Dedifferentiated amniotic fluid mesenchymal stem cell (primary cell): Measurements from ENCODE around the gene ZNF462.

Experiments used
- DNase-seq: peaks from one replicate; pipeline ENCODE4 v3.0.0-alpha.2; 2016; ENCODE audit errors: extremely low spot score

ZNF462 gene

DNA sequence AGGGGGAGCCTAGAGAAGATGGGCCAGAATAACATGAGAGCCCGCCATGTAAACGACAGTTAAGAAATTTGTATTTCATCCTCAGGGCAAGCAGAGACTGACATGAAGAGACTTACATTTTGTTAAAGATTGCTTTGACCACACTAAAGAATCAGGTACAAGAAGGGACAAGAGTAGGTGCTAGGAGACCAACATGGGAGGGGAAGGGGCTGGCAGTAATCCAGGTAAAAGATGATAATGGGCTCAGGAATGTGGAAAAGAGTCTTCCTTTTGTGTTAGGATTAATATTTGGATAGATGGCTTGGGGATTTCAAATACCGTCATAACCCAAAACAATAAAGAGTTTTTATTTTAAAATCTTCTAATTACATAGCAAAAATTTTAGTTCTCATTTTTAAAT is 137.3 kb downstream of the ZNF462 start:
- no peak for DNase-seq

DNA sequence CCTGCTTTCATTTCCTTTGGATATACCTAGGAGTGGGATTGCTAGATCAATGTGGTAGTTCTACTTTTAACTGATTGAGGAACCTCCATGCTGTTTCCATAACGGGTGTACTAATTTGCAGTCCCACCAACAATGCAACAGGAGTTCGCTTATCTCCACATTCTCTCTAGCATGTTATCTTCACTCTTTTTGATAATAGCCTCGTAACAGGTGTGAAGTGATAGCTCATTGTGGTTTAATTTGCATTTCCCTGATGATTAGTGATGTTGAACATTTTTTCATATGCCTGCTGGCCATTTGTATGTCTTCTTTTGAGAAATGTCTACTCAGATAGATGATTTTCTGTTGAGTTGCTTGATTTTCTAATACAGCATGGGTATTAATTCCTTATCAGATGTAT is 142.2 kb downstream of the ZNF462 start:
- DNase-seq, result no peak

DNA sequence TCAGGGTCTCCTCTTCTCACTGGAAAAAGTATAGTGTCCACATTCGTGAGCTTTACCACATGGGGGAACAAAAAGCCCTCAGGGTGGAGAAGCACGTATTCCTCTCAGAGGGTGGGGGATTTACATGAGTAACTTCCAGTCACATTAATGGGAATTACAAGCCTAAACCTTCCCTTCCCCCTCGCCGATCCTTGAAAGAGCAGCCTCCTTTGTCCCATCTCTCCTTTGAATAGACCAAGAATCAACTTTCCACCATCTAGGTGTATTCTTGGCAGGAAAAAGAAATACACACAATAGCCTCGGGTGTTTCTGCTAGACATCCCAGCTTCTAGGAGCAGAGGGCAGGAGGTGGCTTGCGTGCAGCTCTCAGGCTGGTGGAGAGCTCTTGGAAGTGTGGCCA is 144.4 kb downstream of the ZNF462 start:
- DNase-seq, result no peak

DNA sequence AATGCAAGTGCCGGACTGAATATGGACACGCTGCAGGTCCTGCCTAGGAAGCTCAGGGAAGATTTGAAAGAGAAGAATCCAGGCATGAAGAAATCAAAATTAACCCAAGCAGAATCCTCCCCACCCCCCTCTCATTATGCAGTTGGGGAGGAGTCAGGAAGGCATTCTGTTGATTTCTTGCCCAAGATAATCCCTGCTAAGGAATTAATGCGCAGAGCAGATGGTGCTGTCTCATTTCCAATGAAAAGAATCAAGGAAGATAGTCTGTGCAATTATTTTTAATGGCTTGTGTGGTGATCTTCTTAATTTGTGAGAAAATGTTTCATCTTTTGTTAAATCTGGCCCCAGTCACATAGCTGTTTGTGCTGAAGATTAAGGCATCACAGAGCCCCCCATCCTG is 145.0 kb downstream of the ZNF462 start:
- DNase-seq, result no peak

DNA sequence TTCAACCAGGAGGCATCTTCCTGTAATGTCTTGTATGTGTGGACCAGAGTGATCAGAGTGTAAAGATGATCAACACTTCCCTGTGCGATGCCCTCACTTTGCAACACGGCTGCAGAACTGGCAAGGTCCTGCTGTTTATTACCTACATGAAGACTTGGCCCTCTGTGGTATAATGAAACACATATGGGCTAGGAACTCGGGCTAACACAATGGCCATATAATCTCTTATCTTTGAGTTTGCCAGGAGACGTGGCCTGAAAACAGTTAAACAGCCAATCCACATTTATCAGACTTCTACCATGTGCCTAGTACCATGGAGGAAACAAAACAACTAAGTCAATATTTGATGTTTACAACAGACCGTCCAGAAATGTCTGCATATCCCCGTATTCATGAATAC is 145.5 kb downstream of the ZNF462 start:
- no peak for DNase-seq

DNA sequence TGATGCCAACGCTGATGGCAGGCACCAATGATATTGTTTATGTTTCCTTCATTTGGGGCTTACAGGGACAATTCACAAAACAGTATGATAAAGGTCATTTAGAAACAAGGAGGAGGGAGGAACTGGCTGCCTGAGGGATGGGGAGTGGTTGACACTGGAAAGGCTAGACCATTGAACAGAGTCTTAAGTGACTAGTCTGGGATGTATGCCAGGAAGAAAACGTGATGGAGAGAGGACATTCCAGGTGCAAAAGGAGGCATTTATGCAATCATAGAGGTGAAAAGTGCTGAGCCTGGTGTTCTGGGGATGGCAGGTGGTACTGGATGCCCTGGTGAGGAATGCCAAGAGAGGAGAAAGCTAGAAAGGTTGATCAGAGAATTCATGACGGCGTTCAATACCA is 153.4 kb downstream of the ZNF462 start:
- DNase-seq, result no peak

DNA sequence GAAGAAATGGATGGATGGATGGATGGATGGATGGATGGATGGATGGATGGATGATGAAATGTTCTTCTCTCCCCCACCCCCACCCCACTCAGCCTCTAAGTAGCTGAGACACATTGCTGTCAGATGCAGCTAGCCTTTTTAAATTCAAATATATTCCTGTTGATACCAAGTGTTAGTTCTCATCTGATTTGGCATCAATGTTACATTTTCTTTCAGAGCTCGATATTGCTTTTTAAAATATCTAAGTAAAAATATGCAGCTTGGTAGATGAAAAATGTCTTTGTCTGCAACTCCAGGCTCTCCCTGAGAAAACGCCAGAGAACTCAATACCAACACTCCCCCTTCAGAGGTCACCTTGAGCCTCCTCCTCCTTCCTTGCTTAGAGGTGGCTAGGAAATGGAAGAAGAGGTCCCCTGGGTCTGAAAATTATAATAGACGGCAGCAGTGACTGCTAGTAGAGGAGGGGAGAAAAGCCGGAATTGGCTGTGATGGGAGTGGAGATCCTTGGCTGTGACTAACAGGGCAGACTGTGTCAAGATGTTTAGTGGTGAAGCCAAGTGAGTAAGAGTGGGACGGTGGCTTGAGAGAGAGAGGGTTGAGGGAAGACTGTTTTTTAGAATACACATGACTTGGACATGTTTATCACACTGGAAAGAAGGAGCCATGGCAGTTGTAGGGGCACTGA is 156.0 kb downstream of the ZNF462 start:
- no peak for DNase-seq

DNA sequence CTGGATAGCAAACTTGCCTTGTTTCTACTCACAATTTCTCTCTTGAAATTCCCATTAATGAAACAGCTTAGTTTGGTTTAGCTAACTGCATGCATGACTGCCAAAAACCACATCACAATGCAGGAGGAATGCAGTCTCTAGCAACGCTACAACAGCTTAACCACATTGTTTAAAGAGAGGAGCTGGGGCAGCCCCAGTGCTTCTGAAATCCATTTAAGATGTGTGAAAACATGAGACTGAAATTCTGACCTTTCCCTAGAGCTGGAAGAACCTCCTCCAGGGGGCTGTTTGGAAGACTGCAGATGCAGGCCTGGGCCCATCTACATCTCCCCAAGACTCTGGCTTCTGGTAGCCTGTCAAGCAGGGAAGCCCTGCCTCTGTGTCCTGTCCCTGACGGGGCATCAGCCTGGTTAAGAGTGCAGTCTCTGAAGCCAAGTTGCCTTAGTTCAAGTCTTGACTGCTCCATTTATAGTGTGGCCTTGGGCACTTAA is 157.1 kb downstream of the ZNF462 start:
- DNase-seq, result peak; percentile 91

DNA sequence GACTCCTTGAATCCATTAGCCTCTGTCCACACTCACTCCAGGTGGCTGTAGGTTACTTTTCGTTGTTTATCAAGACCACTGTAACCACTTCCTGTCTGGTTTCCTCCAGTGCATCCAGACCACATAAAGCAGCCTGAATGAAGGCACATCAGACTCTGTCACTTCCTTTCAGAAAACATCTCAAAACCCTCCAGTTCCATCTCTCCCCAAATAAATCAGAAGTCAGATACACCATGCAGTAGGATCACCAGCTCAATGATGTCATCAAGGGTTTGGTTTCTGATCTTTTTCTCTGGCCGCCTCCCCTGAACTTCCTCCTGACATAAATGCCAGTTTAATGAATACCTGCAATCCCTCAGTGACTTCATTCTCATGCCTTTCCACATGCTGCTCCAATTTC is 161.2 kb downstream of the ZNF462 start:
- no peak for DNase-seq

DNA sequence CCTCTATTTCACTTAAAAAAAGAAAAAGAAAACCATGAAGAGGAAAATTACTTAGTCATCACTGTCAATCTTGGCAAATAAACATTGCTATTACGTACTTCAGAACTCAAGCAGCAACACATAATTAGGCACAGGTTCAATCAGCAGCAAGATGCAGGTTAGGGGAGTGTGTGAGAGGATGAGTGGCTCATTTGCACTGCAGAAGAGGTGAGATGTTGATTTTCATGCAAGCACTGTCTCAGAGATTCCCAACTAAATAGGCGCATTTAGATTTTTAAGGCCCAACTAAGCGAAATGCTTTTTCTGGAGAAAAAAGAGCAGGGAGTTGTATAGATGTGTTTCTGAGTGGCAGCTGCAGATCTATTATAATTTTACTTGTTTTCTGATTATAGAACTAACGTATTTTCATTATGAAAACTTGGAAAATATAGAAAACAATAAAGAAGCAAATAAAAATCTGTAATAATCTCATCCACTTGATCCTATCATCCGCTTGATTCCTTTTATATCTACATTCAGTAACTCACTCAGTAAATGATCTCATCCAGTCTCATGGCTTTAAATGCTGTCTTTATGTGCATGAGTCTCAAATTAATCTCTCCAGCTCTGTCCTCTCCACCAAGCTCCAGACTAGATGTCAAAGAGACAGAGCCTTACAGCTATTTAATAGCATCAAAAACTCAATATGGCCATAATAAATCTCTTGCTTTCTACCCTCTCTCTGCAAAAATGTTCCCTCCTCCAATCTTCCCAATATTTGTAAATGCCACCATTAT is 162.5 kb downstream of the ZNF462 start:
- no peak for DNase-seq

DNA sequence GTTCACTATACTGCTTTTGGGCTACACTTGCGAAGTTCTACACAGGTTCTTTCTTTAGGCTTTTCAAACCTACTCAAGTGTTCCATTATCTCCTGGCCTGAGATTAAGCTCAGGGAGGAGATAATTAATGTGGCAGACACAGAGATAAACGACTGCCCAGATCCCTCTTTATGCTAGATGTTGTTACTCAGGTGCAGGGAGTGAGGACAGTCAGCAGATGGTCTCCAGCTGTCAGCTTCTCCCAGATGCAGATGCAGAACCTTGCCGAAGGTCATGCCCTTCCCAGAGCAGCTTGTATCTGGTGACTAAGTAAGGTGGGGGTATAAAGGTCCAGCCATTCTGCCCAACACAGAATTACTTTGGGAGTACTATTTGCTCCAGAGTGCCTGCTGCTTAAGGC is 166.2 kb downstream of the ZNF462 start:
- no peak for DNase-seq

DNA sequence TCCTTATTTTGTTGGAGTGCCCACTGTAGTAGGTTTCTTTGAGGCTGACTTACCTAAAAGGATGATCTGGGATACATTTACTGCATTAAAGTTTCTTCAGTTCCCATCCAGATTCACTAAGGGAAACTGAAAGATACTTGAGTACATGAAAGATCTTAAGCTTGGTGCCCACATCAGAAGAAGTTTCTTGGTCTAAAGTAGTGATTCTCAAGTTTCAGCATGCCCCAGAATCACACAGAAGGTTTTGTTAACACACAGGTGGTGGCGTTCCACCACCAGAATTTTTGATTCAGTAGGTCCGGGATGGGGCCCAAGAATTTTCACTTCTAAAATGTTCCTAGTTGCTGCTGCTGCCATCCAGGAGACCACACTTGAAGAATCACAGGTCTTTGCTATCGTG is 171.0 kb downstream of the ZNF462 start:
- no peak for DNase-seq

DNA sequence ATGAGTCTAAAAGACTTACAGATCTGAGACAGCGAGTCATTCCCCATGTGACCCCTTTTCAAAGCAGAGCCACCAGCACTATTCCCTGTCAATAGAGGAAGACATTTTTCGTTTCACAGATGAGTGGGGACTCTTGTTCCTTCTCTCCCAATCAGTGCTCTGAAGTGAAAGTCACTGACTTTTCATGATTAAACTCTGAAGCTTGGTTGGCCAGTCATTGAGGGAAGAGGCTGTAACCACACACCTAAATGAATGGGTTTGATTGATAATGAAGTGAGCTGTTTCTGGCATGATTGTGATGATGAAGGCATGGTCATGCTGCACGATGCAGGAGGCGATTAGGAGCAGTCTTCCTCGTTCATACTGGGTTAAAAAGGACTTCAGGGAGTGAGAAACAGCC is 171.9 kb downstream of the ZNF462 start:
- no peak for DNase-seq

DNA sequence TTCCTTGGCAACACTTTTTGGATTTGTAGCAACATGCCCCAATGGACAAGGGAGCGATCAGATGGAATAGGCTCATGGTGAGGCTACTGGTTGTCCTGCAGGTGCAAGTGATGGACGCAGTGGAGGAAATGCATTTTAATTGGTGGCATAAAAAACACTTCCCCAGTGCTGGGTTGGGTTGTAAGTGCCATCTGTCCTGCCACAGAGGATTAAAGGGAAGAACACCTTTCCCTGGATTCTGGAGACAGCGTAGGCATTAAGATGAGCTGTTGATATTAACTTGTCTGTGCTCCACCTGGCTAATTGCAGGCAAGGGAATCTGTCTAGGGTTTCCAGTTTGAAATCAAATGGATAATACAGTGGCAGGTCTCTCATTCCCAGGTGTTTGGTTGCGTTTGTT is 173.4 kb downstream of the ZNF462 start:
- DNase-seq, result no peak

DNA sequence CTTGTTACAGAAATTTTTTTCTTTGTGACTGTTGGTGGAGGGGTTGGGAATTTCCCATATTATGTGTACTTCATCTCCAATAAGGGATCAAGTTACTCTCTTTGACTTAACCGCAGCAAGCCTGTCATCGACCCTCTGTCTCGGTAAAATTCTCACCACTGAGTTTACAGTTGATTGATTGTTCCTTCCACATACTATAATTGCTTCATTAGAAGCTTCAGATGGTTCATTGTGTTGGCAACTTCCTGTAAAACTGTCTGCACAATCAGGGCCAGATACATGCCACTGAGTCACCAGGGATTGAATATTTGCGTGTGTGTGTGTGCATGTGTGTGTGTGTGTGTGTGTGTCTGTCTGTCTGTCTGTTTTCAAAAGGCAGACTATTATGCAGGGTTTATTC is 176.6 kb downstream of the ZNF462 start:
- no peak for DNase-seq

DNA sequence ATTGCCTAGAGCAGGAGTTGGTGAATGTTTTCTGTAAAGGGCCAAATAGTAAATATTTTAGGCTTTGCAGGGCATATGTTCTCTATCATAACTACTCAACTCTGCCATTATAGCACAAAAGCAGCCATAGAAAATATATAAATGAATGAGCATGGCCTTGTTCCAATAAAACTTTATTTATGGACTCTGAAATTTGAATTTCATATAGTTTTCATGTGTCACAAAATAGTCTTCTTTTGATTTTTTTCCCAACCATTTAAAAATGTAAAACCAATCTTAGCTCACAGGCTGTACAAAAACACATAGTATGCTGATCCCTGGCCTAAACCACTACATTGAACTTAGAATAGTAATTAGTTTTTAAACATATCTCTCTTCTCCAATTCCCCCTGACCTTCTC is 179.6 kb downstream of the ZNF462 start:
- no peak for DNase-seq

DNA sequence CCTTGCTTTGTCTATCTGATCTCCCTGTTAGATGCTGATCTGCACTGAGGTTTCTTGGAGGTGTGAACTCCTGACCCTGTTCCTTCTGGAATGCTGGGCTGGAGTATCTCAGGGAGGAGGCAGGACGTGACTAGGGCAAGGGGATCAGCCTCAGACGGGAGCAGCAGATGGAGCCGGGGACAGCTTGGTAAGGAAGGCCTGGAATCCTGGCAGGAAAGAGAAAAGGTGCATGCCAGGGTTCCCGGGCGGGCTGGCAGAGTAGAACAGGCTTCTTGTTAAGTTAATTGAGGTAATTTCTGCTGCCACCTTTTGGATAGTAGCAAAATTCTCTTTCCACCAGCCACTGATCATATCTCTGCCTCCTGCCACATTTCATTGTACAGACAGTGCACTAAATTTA is 180.9 kb downstream of the ZNF462 start:
- DNase-seq, result no peak

DNA sequence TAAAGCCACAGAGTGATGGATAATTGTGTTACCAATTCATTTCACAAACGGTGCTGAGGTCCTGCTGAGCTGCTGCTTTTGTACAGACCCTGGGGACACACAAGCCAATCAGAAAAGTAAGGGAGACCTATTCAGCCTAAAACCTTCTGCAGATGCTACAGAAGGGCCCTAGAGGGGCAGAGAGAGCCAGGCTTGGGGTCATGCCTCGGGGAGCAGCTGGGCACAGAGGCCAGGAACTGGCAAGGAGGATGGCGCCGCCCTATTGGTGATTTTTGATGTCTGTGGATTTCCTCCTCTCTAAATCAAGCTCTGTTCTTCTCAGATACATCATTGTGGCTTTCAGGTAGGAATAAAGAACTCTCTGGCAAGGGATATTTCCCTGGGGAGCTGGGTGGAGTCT is 181.9 kb downstream of the ZNF462 start:
- no peak for DNase-seq

DNA sequence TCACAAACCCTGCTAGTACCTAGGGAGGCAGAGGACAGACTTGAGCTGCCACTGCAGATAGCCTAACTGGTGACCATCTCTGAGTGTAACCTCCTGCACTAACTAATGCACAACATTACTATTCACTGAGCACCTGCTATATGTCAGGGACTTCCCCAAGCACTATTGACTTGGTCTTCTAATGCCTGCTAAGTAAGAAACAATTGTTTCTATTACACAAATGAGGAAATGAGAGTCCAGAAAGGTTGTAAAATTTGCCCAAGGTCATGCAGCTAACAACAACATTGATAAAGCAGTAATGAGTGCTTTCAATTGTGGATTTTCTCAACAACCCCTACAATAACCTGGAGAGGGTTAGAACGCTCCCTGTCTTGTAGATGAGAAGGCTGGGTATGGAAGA is 183.7 kb downstream of the ZNF462 start:
- no peak for DNase-seq

DNA sequence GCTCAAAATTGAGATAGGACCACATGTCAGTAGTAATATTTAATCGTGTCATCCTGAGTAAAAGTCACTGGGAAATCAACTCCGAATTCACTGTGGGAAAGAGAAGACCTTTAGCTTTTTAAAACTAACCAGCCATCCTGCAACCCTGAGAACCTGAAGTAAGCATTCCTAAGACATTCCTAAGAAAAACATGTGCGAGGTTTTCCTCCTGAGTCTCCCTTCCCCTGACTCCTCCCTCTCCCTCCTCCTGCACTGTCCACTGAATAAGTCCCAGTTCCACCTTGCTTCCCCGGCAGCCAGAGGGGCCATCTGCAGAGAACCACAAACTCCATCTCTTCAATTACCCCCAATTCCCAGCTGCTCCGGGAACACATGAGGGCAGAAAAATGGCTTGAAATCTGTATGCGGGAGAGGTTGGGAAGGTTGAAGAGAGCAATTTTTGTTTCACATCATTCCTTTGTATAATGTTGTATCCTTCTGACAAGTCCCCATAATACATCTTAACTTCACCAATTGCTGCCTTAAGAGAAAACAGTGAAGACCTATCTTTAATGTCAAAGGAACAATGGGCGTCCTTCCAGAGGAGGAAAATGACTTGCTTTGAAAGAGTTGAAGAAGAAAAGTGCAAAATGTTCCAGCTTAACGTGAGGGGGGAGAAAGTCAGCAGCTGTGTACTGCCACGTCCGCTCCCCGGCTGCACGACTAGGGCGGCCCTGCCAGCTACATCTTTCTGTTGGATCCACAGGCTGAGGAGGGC is 186.3 kb downstream of the ZNF462 start:
- DNase-seq, result no peak

DNA sequence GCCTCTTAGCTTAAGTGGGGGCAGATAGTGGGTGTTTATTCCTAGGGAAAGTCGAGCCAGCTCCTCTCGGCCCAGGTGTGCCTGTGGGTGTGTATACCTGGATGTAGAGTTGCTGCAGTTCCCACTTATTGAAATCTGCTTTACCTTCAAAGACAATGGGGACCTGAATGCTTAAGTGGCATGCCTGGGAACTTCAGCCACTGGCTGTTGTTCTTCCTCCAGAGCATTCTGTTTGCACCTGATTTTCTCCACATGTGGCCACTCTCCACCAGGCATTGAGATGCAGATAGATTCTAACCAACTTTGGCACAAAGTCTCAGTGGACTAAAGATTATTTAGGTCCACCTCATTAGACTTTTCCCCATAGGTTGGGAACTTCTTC is 186.8 kb downstream of the ZNF462 start:
- no peak for DNase-seq

DNA sequence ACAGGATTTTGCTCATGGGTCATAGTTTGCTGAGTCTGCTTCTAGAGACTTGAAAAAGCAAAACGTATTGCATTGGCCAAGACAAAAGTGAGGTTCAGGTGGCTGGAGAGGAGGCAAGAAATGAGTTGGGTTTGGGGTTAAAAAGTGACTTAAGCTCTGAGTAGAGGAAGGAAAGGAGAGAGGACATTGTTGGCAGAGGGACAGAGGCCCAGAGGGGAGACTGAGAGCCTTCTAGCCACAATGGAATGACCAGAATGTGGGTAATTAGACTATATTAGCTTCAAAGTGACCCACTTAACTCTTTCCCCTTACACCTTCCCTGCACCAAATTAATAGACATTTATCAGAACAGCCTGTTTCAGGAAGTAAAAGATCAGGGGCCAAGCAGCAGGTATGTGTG is 188.4 kb downstream of the ZNF462 start:
- DNase-seq, result no peak

DNA sequence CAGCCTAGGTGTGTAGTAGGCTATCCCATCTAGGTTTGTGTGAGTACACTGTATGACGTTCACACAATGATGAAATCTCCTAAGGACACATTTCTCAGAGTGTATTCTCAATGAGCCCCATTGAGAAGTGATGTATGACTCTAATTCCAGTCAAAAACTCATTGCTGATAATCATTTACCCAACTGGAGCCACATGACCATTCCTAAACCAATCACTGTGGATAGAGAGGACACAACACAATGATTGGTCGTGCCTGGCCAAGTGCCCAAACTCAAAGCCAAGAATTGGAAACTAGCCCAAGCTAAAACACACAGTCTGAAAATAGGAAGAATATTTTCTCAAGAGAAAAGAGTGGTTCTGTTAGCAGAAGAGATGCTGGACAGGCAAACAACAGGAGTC is 191.2 kb downstream of the ZNF462 start:
- no peak for DNase-seq
